K562 (cell line): ENCODE measurements around the gene CCNY. TPM values are rescaled to one million over a fixed set of nuclear protein-coding genes. Genes with fewer than 3 reads are reported as not detected.
A peak's percentile ranks its signal among the peaks of the same experiment; 100 is the strongest.

Experiments
- BHLHE40 ChIP-seq: IDR thresholded peaks from 2 replicates; pipeline ENCODE4 v1.6.1; 2011; ENCODE audit warnings: low read length, improper control_type of control experiment
- CBFA2T2 ChIP-seq: fragments of 450-650 bp; conservative IDR thresholded peaks from 2 replicates; pipeline ENCODE4 v1.6.1; 2017; ENCODE audit warnings: mild to moderate bottlenecking
- FOSL1 ChIP-seq: fragments of 200-800 bp; sonication (Bioruptor generic); conservative IDR thresholded peaks from 2 replicates; pipeline ENCODE4 v1.6.1; 2016; ENCODE audit warnings: missing genetic modification characterization, missing compliant biosample characterization
- L3MBTL2 ChIP-seq: fragments of 450-650 bp; IDR thresholded peaks from 2 replicates; pipeline ENCODE4 v1.6.1; 2016; ENCODE audit warnings: mild to moderate bottlenecking, moderate library complexity
- MTA3 ChIP-seq: fragments of 450-650 bp; formaldehyde crosslinking; IDR thresholded peaks from 2 replicates; pipeline ENCODE4 v1.6.1; 2017; ENCODE audit warnings: mild to moderate bottlenecking, borderline replicate concordance
- NFE2L1 ChIP-seq: fragments of 450-650 bp; IDR thresholded peaks from 2 replicates; pipeline ENCODE4 v1.6.1; 2016; ENCODE audit warnings: missing genetic modification characterization, low read depth, mild to moderate bottlenecking, missing compliant biosample characterization, moderate library complexity, borderline replicate concordance
- SAFB2 ChIP-seq: fragments of 200-400 bp; formaldehyde crosslinking; IDR thresholded peaks from 2 replicates; pipeline ENCODE4 v1.6.1; 2018; ENCODE audit warnings: borderline replicate concordance, low read length, low read depth, moderate library complexity; ENCODE audit not compliant: severe bottlenecking
- SIX5 ChIP-seq, 2 experiments: IDR thresholded peaks; 2 replicates each; pipeline ENCODE4 v1.6.1; 2011; ENCODE audit warnings: low read length in 2 of 2, borderline replicate concordance in 1 of 2, low read depth in 1 of 2, mild to moderate bottlenecking in 1 of 2, moderate library complexity in 1 of 2; ENCODE audit not compliant: insufficient read depth in 1 of 2
- TAL1 ChIP-seq: fragments of 450-650 bp; IDR thresholded peaks from 2 replicates; pipeline ENCODE4 v1.6.1; 2016; ENCODE audit warnings: mild to moderate bottlenecking
- YY1 ChIP-seq, 3 experiments: IDR thresholded peaks; 2 replicates each; pipeline ENCODE4 v1.6.1; 2011; ENCODE audit warnings: low read length in 2 of 3, mild to moderate bottlenecking in 2 of 3, moderate library complexity in 2 of 3, borderline replicate concordance in 1 of 3, control low read depth in 1 of 3, low read depth in 1 of 3; ENCODE audit not compliant: insufficient read depth in 3 of 3, insufficient replicate concordance in 2 of 3, control insufficient read depth in 1 of 3, insufficient read length in 1 of 3; ENCODE audit errors: extremely low read depth in 1 of 3
- ZKSCAN8 ChIP-seq: fragments of 200-800 bp; sonication (Bioruptor generic); IDR thresholded peaks from 2 replicates; pipeline ENCODE4 v1.6.1; 2016; ENCODE audit warnings: missing genetic modification characterization, missing compliant biosample characterization
- ZNF436 ChIP-seq: fragments of 250-450, 450-650 bp; sonication (Bioruptor Pico); formaldehyde crosslinking; IDR thresholded peaks from 2 replicates; pipeline ENCODE4 v1.7.0; 2020; ENCODE audit warnings: mild to moderate bottlenecking
- ZNF766 ChIP-seq: fragments of 200-800 bp; sonication (Bioruptor generic); conservative IDR thresholded peaks from 2 replicates; pipeline ENCODE4 v1.6.1; 2016; ENCODE audit warnings: missing genetic modification characterization, missing compliant biosample characterization
- polyA plus RNA-seq, 8 experiments: library from polyadenylated mRNA; depleted of rRNA in 4 of 8; stranded (reverse) in 5 of 8; unstranded in 3 of 8; fragments of >200 nt; fragmentation: Nextera tagmentation in 2 of 8; fragmentation: Illumina TruSeq in 1 of 8; extraction: Ambion mirVana in 2 of 8; extraction: Trizol in 1 of 8; gene quantifications; 2 replicates each; pipeline versions ENCODE4 v1.2.1 to v1.2.3, GENCODE V29; 2011 to 2014; ENCODE audit warnings: inconsistent platforms in 1 of 8, missing spikeins in 1 of 8
- total RNA-seq, 7 experiments: library from RNA; depleted of rRNA in 6 of 7; stranded (reverse); fragments of >200 nt in 6 of 7; fragmentation: Illumina TruSeq in 2 of 7; extraction: Trizol in 2 of 7; gene quantifications; 2 replicates each; pipeline versions ENCODE4 v1.2.1 to v1.2.3, GENCODE V29; 2011 to 2021; ENCODE audit warnings: low replicate concordance in 1 of 7
- TF ChIP-seq, protein P1 (sequence below): fragments of 150-350 bp; IDR thresholded peaks from 2 replicates; pipeline ENCODE4 v1.6.1; 2014; ENCODE audit warnings: low read depth, mild to moderate bottlenecking, low read length, borderline replicate concordance
- TF ChIP-seq, protein P2 (sequence below): fragments of 450-650 bp; IDR thresholded peaks from 2 replicates; pipeline ENCODE4 v1.6.1; 2016; ENCODE audit warnings: low read depth, mild to moderate bottlenecking, moderate library complexity
- TF ChIP-seq, protein P3 (sequence below): IDR thresholded peaks from 3 replicates; pipeline ENCODE4 v1.6.1; 2011; ENCODE audit warnings: borderline replicate concordance, mild to moderate bottlenecking; ENCODE audit not compliant: insufficient read length, insufficient read depth
- TF ChIP-seq, protein P4 (sequence below): sonication (generic); formaldehyde crosslinking; IDR thresholded peaks from 2 replicates; pipeline ENCODE4 v1.8.0; 2022; ENCODE audit warnings: mild to moderate bottlenecking, missing genetic modification reagents
- TF ChIP-seq, protein P5 (sequence below): IDR thresholded peaks from 2 replicates; pipeline ENCODE4 v1.6.1; 2014; ENCODE audit warnings: antibody characterized with exemption

Gene CCNY
- total and polyA plus RNA-seq, 9 of the 15 experiments (the other 6 are each of a cell fraction or from before 2014, with no cell fraction given): 8.4 to 109 (median 38.6) TPM

DNA sequence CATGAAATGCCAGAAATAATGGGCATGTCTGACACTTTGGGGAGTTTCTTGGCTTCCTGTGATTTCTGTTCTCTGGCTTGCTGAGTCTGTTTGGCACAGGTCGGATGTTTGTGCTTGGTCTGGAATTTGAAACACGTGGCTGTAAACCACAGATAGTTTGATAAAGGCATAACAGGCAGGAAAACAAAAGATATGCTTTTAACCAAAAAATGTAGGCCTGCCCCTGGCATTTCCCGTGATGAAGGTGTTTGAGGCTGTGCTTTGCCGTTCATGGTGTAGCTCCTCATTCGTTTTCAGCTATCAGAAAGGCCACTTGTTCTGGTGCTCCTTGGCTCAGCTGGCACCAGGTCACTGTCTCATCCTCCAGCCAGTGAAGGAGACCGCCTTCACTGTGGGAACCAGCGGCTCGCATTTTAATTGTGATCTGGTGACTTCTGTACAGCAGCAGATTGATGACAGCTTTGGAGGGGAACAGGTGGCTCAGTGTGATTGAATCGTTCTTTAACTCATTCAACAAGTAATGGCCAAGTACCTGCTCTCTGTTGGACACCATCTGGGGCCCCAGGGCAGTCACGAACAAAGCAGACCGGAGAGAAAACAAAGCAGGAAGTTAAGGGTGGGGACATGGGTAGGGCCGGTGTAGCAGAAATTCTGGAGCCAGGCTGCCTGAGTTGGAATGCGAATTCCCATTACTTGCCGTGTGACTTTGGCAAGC lies 111.5 kb downstream of the CCNY start (continued):
- TF ChIP-seq, protein P1, sequence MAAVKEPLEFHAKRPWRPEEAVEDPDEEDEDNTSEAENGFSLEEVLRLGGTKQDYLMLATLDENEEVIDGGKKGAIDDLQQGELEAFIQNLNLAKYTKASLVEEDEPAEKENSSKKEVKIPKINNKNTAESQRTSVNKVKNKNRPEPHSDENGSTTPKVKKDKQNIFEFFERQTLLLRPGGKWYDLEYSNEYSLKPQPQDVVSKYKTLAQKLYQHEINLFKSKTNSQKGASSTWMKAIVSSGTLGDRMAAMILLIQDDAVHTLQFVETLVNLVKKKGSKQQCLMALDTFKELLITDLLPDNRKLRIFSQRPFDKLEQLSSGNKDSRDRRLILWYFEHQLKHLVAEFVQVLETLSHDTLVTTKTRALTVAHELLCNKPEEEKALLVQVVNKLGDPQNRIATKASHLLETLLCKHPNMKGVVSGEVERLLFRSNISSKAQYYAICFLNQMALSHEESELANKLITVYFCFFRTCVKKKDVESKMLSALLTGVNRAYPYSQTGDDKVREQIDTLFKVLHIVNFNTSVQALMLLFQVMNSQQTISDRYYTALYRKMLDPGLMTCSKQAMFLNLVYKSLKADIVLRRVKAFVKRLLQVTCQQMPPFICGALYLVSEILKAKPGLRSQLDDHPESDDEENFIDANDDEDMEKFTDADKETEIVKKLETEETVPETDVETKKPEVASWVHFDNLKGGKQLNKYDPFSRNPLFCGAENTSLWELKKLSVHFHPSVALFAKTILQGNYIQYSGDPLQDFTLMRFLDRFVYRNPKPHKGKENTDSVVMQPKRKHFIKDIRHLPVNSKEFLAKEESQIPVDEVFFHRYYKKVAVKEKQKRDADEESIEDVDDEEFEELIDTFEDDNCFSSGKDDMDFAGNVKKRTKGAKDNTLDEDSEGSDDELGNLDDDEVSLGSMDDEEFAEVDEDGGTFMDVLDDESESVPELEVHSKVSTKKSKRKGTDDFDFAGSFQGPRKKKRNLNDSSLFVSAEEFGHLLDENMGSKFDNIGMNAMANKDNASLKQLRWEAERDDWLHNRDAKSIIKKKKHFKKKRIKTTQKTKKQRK: no peak
- TF ChIP-seq, protein P2, sequence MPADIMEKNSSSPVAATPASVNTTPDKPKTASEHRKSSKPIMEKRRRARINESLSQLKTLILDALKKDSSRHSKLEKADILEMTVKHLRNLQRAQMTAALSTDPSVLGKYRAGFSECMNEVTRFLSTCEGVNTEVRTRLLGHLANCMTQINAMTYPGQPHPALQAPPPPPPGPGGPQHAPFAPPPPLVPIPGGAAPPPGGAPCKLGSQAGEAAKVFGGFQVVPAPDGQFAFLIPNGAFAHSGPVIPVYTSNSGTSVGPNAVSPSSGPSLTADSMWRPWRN: peak; percentile 97
- TF ChIP-seq ZKSCAN8 (CRISPR knock-in tag) (no peak), SIX5 (IDR thresholded peaks at IDR 0.05; ENCODE audit: borderline replicate concordance in 1 of 2, insufficient read depth in 1 of 2, low read depth in 1 of 2, low read length in 2 of 2) (no peak), FOSL1 (tag) (no peak), MTA3 (peak; percentile 39; the same call in 1 of the 2 replicates), BHLHE40 (peak; percentile 66), L3MBTL2 (peak; percentile 62), NFE2L1 (tag) (no peak), ZNF766 (CRISPR knock-in tag) (0 out of 2 replicates have a peak, but pooled peaks have one; percentile 20), ZNF436 (CRISPR knock-in tag) (no peak), SAFB2 (no peak), TAL1 (peak; percentile 41; the same call in 1 of the 2 replicates), CBFA2T2 (peak; percentile 49), YY1 (IDR thresholded peaks at IDR 0.05; ENCODE audit: borderline replicate concordance in 1 of 3, control insufficient read depth in 1 of 3, extremely low read depth in 1 of 3, insufficient read depth in 3 of 3, insufficient read length in 1 of 3, insufficient replicate concordance in 2 of 3, low read depth in 1 of 3, low read length in 2 of 3) (no peak)
- TF ChIP-seq, protein P3, sequence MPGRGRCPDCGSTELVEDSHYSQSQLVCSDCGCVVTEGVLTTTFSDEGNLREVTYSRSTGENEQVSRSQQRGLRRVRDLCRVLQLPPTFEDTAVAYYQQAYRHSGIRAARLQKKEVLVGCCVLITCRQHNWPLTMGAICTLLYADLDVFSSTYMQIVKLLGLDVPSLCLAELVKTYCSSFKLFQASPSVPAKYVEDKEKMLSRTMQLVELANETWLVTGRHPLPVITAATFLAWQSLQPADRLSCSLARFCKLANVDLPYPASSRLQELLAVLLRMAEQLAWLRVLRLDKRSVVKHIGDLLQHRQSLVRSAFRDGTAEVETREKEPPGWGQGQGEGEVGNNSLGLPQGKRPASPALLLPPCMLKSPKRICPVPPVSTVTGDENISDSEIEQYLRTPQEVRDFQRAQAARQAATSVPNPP: no peak
- TF ChIP-seq, protein P4, sequence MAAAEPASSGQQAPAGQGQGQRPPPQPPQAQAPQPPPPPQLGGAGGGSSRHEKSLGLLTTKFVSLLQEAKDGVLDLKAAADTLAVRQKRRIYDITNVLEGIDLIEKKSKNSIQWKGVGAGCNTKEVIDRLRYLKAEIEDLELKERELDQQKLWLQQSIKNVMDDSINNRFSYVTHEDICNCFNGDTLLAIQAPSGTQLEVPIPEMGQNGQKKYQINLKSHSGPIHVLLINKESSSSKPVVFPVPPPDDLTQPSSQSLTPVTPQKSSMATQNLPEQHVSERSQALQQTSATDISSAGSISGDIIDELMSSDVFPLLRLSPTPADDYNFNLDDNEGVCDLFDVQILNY (CRISPR knock-in tag): no peak
- TF ChIP-seq, protein P5, sequence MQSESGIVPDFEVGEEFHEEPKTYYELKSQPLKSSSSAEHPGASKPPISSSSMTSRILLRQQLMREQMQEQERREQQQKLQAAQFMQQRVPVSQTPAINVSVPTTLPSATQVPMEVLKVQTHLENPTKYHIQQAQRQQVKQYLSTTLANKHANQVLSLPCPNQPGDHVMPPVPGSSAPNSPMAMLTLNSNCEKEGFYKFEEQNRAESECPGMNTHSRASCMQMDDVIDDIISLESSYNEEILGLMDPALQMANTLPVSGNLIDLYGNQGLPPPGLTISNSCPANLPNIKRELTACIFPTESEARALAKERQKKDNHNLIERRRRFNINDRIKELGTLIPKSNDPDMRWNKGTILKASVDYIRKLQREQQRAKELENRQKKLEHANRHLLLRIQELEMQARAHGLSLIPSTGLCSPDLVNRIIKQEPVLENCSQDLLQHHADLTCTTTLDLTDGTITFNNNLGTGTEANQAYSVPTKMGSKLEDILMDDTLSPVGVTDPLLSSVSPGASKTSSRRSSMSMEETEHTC: 0 out of 2 replicates have a peak, but pooled peaks have one; percentile 27
